Coronary artery (tissue), 2 donors: Measurements from ENCODE around the gene MCM7.

Experiments
- DNase-seq: peaks from one replicate; pipeline ENCODE4 v3.0.0-alpha.2; 2017; ENCODE audit warnings: low spot score
- H3K27ac ChIP-seq, 2 donors: fragments of 200-600 bp; sonication (generic); one replicate each; pipeline ENCODE4 v1.5.1; 2016 to 2019
- H3K4me3 ChIP-seq: fragments of 200-600 bp; sonication (generic); 2 replicates; pipeline ENCODE4 v1.5.1; 2016; ENCODE audit warnings: mild to moderate bottlenecking, moderate library complexity
- CTCF ChIP-seq: fragments of 200-600 bp; sonication (generic); IDR thresholded peaks from one replicate; pipeline ENCODE4 v1.5.1; 2019; ENCODE audit warnings: antibody characterized with exemption

MCM7 gene

GRCh38 chr7:100088621-100089457 is 12.4 kb downstream of the MCM7 start, which contains the start of gene COPS6:
TSS of gene COPS6 (plus strand) at chr7:100088969. CDS start at chr7:100088991, 22 bp downstream.
- Histone ChIP-seq H3K4me3 (peak within 1 kb of the TSS; percentile 94), H3K27ac (peak within 1 kb of the TSS; percentile 85 to 93)
- peak; percentile 87 for DNase-seq
- TF ChIP-seq CTCF, result no peak

DNA sequence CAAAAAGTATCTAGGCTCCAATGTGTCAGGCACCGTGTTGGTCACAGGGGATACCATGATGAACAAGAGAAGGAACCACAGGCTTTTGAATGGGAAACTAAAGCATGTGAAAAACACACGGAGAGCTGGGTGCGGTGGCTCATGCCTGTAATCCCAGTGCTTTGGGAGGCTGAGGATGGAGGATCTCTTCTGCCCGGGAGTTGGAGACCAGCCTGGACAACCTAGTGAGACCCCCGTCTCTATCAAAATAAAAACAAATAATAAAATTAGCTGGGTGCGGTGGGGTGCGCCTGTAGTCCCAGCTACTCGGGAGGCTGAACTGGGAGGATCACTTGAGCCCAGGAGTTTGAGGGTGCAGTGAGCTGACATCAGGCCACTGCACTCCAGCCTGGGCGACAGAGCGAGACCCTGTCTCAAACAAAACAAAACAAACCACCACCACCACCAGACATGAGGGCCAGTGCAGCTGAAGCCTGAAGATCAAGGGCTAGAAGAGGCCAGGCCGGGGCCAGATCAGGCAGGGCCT is 13.0 kb downstream of the MCM7 start:
- no peak for TF ChIP-seq CTCF
- Histone ChIP-seq H3K4me3 (peak overlapping the region; percentile 94), H3K27ac (peak overlapping the region; percentile 85 to 93)
- DNase-seq, result no peak

DNA sequence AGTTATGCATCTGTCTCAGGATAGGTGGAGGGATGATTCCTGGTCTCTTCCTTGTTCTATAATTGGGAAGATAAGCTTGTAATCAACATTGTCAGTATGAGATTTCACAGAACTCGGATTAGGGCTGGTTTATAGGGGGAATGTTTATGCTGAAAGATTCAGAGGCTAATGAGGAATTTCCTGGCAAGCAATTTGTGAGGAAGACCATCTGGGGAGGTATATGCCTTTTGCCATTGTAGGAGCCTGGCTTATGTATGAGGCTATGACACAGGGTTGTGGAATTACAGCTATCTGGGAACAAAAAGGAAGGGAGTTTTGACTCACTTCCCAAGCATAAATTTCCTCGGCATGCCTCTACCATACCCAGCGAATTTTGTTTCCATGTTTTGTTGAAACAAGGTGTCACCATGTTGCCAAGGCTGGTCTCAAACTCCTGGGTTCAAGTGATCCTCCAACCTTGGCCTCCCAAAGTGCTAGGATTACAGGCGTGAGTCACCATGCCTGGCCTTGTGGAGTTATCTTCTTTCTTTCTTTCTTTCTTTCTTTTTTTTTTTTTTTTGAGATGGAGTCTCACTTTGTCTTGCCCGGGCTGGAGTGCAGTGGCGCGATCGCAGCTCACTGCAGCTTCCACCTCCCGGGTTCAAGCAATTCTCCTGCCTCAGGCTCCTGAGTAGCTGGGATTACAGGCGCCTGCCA is 14.0 kb downstream of the MCM7 start:
- Histone ChIP-seq H3K27ac (no peak overlapping the region), H3K4me3 (no peak overlapping the region)
- no peak for DNase-seq
- no peak for TF ChIP-seq CTCF

- DNase-seq, result no peak
- Histone ChIP-seq H3K4me3 (no peak overlapping the region), H3K27ac (no peak overlapping the region)
- no peak for TF ChIP-seq CTCF
Observed at GRCh38 chr7:100085515-100085914, 15.7 kb downstream of the MCM7 start.

DNA sequence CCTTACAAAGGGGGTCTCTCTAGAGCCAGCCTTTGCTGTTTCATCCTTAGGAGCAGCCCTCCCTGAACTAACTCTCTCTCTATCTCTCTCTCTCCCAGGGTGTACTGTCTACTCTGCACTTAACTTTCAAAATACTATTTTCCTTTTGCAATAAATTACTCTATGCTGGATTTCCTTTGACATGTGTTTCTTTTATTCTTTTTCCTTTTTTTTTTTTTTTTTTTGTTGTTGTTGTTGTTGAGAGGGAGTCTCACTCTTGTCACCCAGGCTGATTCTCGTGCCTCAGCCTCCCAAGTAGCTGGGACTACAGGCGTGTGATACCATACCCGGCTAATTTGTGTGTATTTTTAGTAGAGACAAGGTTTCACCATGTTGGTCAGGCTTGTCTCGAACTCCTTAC is 18.2 kb downstream of the MCM7 start:
- H3K4me3 ChIP-seq, result peak overlapping the region; percentile 100
- peak overlapping the region in 1 of 2 donors; percentile 42 for H3K27ac ChIP-seq
- no peak for TF ChIP-seq CTCF
- DNase-seq, result no peak

DNA sequence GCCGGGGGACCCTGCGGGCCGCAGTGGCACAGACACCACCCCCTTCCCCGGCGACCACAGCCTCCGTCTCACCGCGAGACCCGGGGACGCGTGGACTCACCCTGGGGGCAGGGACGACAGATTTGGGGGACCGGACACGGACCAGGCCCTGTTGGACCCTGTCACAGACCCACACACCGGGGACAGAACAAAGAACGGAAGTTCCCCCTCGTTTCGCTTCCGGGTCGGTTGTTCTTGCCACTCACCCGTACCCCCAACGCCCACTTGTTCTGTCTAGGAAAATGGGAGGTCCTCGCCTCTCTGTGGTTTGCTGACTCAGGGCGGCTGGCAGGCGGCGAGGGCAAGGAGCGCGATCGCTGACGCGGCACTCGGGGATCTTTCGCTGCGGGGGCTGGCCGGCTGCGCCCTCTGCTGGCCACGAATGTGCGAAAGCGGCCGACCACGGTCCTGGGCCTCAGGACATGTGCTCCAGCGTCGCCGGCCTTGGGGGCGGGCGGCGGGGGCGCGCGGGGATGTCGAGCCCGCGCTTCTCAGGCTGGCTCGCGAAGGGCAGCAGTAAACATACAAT is 19.6 kb downstream of the MCM7 start, which contains the start of gene ZNF3:
TSS of gene ZNF3 (minus strand) at position 189 of the 568 bp plus-strand sequence. CDS start 4,366 bp downstream, outside the sequence.
- DNase-seq, result peak; percentile 99
- peak; percentile 80 for TF ChIP-seq CTCF

More for the DNA sequence above, 19.6 kb downstream of the MCM7 start, which contains the start of gene ZNF3:
- H3K4me3 ChIP-seq, result peak within 1 kb of the TSS; percentile 100
- H3K27ac ChIP-seq, result peak within 1 kb of the TSS; percentile 68 to 91
